Tibial nerve (tissue), 4 donors: ENCODE data around the gene SERPINA1.

ENCODE experiments used
- CTCF ChIP-seq, 5 experiments: fragments of 200-600 bp in 3 of 5; fragments of 450-650 bp in 2 of 5; sonication (generic) in 3 of 5; IDR thresholded peaks; one replicate each; pipeline ENCODE4 v1.5.1; 2016 to 2019; ENCODE audit warnings: antibody characterized with exemption in 5 of 5, mild to moderate bottlenecking in 3 of 5, moderate library complexity in 2 of 5
- EP300 ChIP-seq, 2 donors: sonication (generic); formaldehyde crosslinking; IDR thresholded peaks; one replicate each; pipeline ENCODE4 v1.6.1; 2017; ENCODE audit warnings: antibody characterized with exemption in 2 of 2, mild to moderate bottlenecking in 1 of 2
- POLR2A ChIP-seq, 2 donors: fragments of 450-650 bp; IDR thresholded peaks; one replicate each; pipeline ENCODE4 v1.6.1; 2017; ENCODE audit warnings: antibody characterized with exemption in 2 of 2, mild to moderate bottlenecking in 2 of 2, moderate library complexity in 2 of 2

GRCh38 chr14:94404561-94404960, 16.2 kb upstream of the SERPINA1 start:
- TF ChIP-seq CTCF (IDR thresholded peaks at IDR 0.05) (no peak), POLR2A (IDR thresholded peaks at IDR 0.05) (no peak), EP300 (IDR thresholded peaks at IDR 0.05) (no peak)
